Purkinje cell (primary cell): ENCODE results near the gene OGN. TPM values are rescaled to one million over a fixed set of nuclear protein-coding genes. Genes with fewer than 3 reads are reported as not detected.

Experiments
- polyA plus RNA-seq: library from polyadenylated mRNA; unstranded; fragments of >200 nt; fragmentation: Nextera tagmentation; gene quantifications from 2 replicates; pipeline ENCODE4 v1.2.1, GENCODE V29; 2014

The OGN gene
- polyA plus RNA-seq = 13.1 and 31.8 TPM in 2 replicates

GRCh38 chr9:92404042-92404836, at the start of gene OGN:
Gene OGN, minus strand, starts transcription at chr9:92404578. Its CDS starts 1,171 bp downstream, at chr9:92403407.

GRCh38 chr9:92424340-92424739, 20.0 kb upstream of the OGN start, which contains the start of gene OMD:
Gene OMD, minus strand, starts transcription at chr9:92424471. Its CDS starts 6,913 bp downstream, at chr9:92417558.

Other genes starting within 250 kb of the OGN start
- gene IARS1, start 110.9 kb downstream of the OGN start, polyA plus RNA-seq = 82.0 and 123 TPM in 2 replicates
- 19.6 and 31.2 TPM in 2 replicates for gene NOL8, start 79.2 kb downstream of the OGN start, polyA plus RNA-seq
- 27.1 and 37.6 TPM in 2 replicates for gene CENPP, start 78.6 kb downstream of the OGN start, polyA plus RNA-seq
- gene OMD, start 19.9 kb upstream of the OGN start, polyA plus RNA-seq = 1.6 and 3.0 TPM in 2 replicates
- gene ASPN, start 77.9 kb upstream of the OGN start, polyA plus RNA-seq = 0.70 and 0.83 TPM in 2 replicates
- 9.1 and 10.2 TPM in 2 replicates for gene ECM2, start 131.4 kb upstream of the OGN start, polyA plus RNA-seq